Prostate gland (tissue), 2 donors: ENCODE measurements around the gene PLXNC1.

ENCODE experiments used
- CTCF ChIP-seq, 4 experiments: fragments of 200-600 bp in 2 of 4; fragments of 450-650 bp in 2 of 4; sonication (generic) in 2 of 4; IDR thresholded peaks; 1 replicate in 3 of 4; 2 replicates in 1 of 4; pipeline ENCODE4 v1.5.1; 2016 to 2019; ENCODE audit warnings: antibody characterized with exemption in 4 of 4, mild to moderate bottlenecking in 2 of 4, moderate library complexity in 2 of 4
- POLR2A ChIP-seq: fragments of 450-650 bp; IDR thresholded peaks from one replicate; pipeline ENCODE4 v1.6.1; 2016; ENCODE audit warnings: antibody characterized with exemption, mild to moderate bottlenecking
- POLR2AphosphoS5 ChIP-seq: sonication (generic); formaldehyde crosslinking; IDR thresholded peaks from one replicate; pipeline ENCODE4 v1.6.1; 2017; ENCODE audit warnings: antibody characterized with exemption

GRCh38 chr12:94242901-94243300 lies 94.5 kb downstream of the PLXNC1 start:
- TF ChIP-seq CTCF (IDR thresholded peaks at IDR 0.05) (no peak), POLR2A (no peak), POLR2AphosphoS5 (no peak)
